ENCODE measurements around the gene PIAS3.

- TF ChIP-seq CTCF (IDR thresholded peaks at IDR 0.05) (no peak), POLR2A (IDR thresholded peaks at IDR 0.05) (no peak)
Measured at GRCh38 chr1:145886390-145886789, 27.5 kb upstream of the PIAS3 start.

All from uterus (tissue), 2 donors.